Breast epithelium (tissue), 3 donors: ENCODE data around the gene STX2.

Experiments used
- POLR2A ChIP-seq: fragments of 450-650 bp; IDR thresholded peaks from one replicate; pipeline ENCODE4 v1.6.1; 2016; ENCODE audit warnings: antibody characterized with exemption, mild to moderate bottlenecking, moderate library complexity
- TF ChIP-seq, protein P1 (sequence below), 3 donors: fragments of 450-650 bp; IDR thresholded peaks; one replicate each; pipeline ENCODE4 v1.5.1; 2016 to 2017; ENCODE audit warnings: antibody characterized with exemption in 3 of 3, mild to moderate bottlenecking in 3 of 3, moderate library complexity in 3 of 3

DNA sequence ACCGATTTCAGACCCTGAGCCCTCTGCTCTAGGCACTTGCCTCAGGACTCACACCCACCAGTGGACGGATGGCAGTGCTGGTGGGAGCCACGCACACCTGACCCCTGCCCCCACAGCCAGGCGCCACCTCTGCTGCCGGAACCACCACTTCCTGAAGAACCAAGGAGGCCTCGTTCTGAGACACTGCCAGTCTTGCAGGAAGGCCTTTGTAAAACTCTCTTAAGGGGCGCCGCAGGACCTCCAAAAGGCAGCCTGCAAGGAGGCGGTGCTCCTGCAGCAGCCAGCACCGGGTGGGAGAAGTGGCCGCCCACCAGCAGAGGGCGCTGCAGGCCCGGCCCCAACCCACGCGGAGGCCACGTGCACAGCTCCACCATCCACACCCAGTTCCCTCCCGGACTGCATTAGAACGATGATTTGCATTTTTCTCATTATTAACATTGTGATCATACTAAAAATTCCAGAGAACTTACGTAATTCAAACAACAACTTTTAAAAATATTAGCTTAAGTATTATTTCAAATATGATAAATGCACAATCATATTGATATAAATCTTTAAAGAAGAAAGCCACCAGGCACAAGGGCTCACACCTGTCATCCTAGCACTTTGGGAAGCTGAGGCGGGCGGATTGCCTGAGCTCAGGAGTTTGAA lies 12.8 kb downstream of the STX2 start:
- TF ChIP-seq, protein P1, sequence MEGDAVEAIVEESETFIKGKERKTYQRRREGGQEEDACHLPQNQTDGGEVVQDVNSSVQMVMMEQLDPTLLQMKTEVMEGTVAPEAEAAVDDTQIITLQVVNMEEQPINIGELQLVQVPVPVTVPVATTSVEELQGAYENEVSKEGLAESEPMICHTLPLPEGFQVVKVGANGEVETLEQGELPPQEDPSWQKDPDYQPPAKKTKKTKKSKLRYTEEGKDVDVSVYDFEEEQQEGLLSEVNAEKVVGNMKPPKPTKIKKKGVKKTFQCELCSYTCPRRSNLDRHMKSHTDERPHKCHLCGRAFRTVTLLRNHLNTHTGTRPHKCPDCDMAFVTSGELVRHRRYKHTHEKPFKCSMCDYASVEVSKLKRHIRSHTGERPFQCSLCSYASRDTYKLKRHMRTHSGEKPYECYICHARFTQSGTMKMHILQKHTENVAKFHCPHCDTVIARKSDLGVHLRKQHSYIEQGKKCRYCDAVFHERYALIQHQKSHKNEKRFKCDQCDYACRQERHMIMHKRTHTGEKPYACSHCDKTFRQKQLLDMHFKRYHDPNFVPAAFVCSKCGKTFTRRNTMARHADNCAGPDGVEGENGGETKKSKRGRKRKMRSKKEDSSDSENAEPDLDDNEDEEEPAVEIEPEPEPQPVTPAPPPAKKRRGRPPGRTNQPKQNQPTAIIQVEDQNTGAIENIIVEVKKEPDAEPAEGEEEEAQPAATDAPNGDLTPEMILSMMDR (IDR thresholded peaks at IDR 0.05) = peak in 1 of 3 donors; percentile 34
- TF ChIP-seq POLR2A = no peak
